ENCODE results near the gene PPARD. TPM values are rescaled to one million over a fixed set of nuclear protein-coding genes. Genes with fewer than 3 reads are reported as not detected.
A peak's percentile ranks its signal among the peaks of the same experiment; 100 is the strongest.

The PPARD gene
- total and polyA plus RNA-seq, 2 of the 13 experiments (the other 11 are each of a cell fraction or from before 2014, with no cell fraction given) = 6.1 to 13.3 TPM

- no peak for TF ChIP-seq ATF7 (IDR thresholded peaks at IDR 0.05)
- no peak for TF ChIP-seq ATF7 (CRISPR knock-in tag; IDR thresholded peaks at IDR 0.05)
- TF ChIP-seq MED1 (CRISPR knock-in tag; IDR thresholded peaks at IDR 0.05) = peak; percentile 66
- TF ChIP-seq EEA1 (CRISPR knock-in tag; IDR thresholded peaks at IDR 0.05; ENCODE audit: borderline replicate concordance) = no peak
- TF ChIP-seq ZBTB10 (CRISPR knock-in tag; IDR thresholded peaks at IDR 0.05; ENCODE audit: borderline replicate concordance) = no peak
- no peak for TF ChIP-seq SATB2 (CRISPR knock-in tag; IDR thresholded peaks at IDR 0.05)
- peak; percentile 27; the same call in 1 of the 2 replicates for TF ChIP-seq ZNF644 (CRISPR knock-in tag; IDR thresholded peaks at IDR 0.05; ENCODE audit: low read depth)
- peak; percentile 80 for TF ChIP-seq RARA (CRISPR knock-in tag; IDR thresholded peaks at IDR 0.05)
- no peak for TF ChIP-seq SETDB1 (CRISPR knock-in tag; IDR thresholded peaks at IDR 0.05; ENCODE audit: borderline replicate concordance)
- TF ChIP-seq XBP1 (CRISPR knock-in tag; IDR thresholded peaks at IDR 0.05) = no peak
- no peak; the same call in none of the 2 replicates for TF ChIP-seq IRF2 (CRISPR knock-in tag; IDR thresholded peaks at IDR 0.05)
- TF ChIP-seq SMAD3 (CRISPR knock-in tag; IDR thresholded peaks at IDR 0.05) = no peak
- TF ChIP-seq RCOR2 (CRISPR knock-in tag; IDR thresholded peaks at IDR 0.05) = peak; percentile 84
- TF ChIP-seq, protein P1, sequence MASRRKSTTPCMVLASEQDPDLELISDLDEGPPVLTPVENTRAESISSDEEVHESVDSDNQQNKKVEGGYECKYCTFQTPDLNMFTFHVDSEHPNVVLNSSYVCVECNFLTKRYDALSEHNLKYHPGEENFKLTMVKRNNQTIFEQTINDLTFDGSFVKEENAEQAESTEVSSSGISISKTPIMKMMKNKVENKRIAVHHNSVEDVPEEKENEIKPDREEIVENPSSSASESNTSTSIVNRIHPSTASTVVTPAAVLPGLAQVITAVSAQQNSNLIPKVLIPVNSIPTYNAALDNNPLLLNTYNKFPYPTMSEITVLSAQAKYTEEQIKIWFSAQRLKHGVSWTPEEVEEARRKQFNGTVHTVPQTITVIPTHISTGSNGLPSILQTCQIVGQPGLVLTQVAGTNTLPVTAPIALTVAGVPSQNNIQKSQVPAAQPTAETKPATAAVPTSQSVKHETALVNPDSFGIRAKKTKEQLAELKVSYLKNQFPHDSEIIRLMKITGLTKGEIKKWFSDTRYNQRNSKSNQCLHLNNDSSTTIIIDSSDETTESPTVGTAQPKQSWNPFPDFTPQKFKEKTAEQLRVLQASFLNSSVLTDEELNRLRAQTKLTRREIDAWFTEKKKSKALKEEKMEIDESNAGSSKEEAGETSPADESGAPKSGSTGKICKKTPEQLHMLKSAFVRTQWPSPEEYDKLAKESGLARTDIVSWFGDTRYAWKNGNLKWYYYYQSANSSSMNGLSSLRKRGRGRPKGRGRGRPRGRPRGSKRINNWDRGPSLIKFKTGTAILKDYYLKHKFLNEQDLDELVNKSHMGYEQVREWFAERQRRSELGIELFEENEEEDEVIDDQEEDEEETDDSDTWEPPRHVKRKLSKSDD (CRISPR knock-in tag; IDR thresholded peaks at IDR 0.05; ENCODE audit: low read depth) = no peak; the same call in 1 of the 2 replicates
- no peak for TF ChIP-seq PCBP2 (optimal IDR thresholded peaks at IDR 0.05; ENCODE audit: low read depth, low read length, poor library complexity, severe bottlenecking)
- TF ChIP-seq ZMYM4 (CRISPR knock-in tag; IDR thresholded peaks at IDR 0.05) = peak; percentile 58; the same call in 1 of the 2 replicates
- TF ChIP-seq ZC3H4 (CRISPR knock-in tag; IDR thresholded peaks at IDR 0.05; ENCODE audit: borderline replicate concordance) = no peak
- peak; percentile 77; the same call in 1 of the 2 replicates for TF ChIP-seq ZNF761 (CRISPR knock-in tag; conservative IDR thresholded peaks at IDR 0.05)
- TF ChIP-seq, protein P2, sequence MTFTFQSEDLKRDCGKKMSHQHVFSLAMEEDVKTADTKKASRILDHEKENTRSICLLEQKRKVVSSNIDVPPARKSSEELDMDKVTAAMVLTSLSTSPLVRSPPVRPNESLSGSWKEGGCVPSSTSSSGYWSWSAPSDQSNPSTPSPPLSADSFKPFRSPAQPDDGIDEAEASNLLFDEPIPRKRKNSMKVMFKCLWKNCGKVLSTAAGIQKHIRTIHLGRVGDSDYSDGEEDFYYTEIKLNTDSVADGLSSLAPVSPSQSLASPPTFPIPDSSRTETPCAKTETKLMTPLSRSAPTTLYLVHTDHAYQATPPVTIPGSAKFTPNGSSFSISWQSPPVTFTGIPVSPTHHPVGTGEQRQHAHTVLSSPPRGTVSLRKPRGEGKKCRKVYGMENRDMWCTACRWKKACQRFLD (CRISPR knock-in tag; IDR thresholded peaks at IDR 0.05; ENCODE audit: borderline replicate concordance) = no peak
- TF ChIP-seq MTERF4 (CRISPR knock-in tag; IDR thresholded peaks at IDR 0.05) = no peak
- TF ChIP-seq MAF1 (CRISPR knock-in tag; IDR thresholded peaks at IDR 0.05; ENCODE audit: borderline replicate concordance) = no peak
- TF ChIP-seq ZNF550 (CRISPR knock-in tag; IDR thresholded peaks at IDR 0.05; ENCODE audit: borderline replicate concordance) = no peak
- TF ChIP-seq NFKBIZ (CRISPR knock-in tag; IDR thresholded peaks at IDR 0.05) = 0 out of 2 replicates have a peak, but pooled peaks have one; percentile 18
- no peak for TF ChIP-seq ZFYVE20 (CRISPR knock-in tag; IDR thresholded peaks at IDR 0.05; ENCODE audit: borderline replicate concordance, low read depth)
Measured at GRCh38 chr6:35428421-35429149, 86.2 kb downstream of the PPARD start (continued).

All from HepG2 (cell line).